HG02870 (cell line): ENCODE results near the gene M1AP.

ENCODE experiments used
- ATAC-seq: cut with Tn5 transposase; IDR thresholded peaks from one replicate; pipeline ENCODE4 v1.9.1; 2021; ENCODE audit warnings: mild to moderate bottlenecking, moderate library complexity; ENCODE audit not compliant: unreplicated experiment

M1AP gene

GRCh38 chr2:74599676-74600075, 48.5 kb downstream of the M1AP start:
- ATAC-seq: no peak

- ATAC-seq: no peak
Observed at GRCh38 chr2:74597410-74597809, 50.7 kb downstream of the M1AP start.

GRCh38 chr2:74596584-74596983, 51.5 kb downstream of the M1AP start:
- no peak for ATAC-seq

GRCh38 chr2:74593826-74594772, 54.0 kb downstream of the M1AP start:
- no peak for ATAC-seq

- ATAC-seq: no peak
Observed at GRCh38 chr2:74588664-74589063, 59.5 kb downstream of the M1AP start.

GRCh38 chr2:74587664-74588277, 60.4 kb downstream of the M1AP start:
- ATAC-seq: peak; percentile 51

GRCh38 chr2:74585406-74586185, 62.5 kb downstream of the M1AP start:
- ATAC-seq: no peak

GRCh38 chr2:74584088-74584645, 64.0 kb downstream of the M1AP start:
- ATAC-seq: peak; percentile 65

GRCh38 chr2:74583504-74583903, 64.6 kb downstream of the M1AP start:
- no peak for ATAC-seq

GRCh38 chr2:74582184-74582583, 65.9 kb downstream of the M1AP start:
- no peak for ATAC-seq

- no peak for ATAC-seq
Observed at GRCh38 chr2:74581463-74581862, 66.7 kb downstream of the M1AP start.

GRCh38 chr2:74578408-74578807, 69.7 kb downstream of the M1AP start:
- peak; percentile 55 for ATAC-seq

- peak; percentile 48 for ATAC-seq
Observed at GRCh38 chr2:74577448-74577847, 70.7 kb downstream of the M1AP start.

GRCh38 chr2:74576863-74577229, 71.3 kb downstream of the M1AP start:
- no peak for ATAC-seq

- no peak for ATAC-seq
Observed at GRCh38 chr2:74576211-74576862, 71.8 kb downstream of the M1AP start.

- ATAC-seq: no peak
Observed at GRCh38 chr2:74575320-74575719, 72.8 kb downstream of the M1AP start.

GRCh38 chr2:74573747-74574562, 74.2 kb downstream of the M1AP start:
- ATAC-seq: peak; percentile 29

- no peak for ATAC-seq
Observed at GRCh38 chr2:74572178-74572925, 75.8 kb downstream of the M1AP start.

GRCh38 chr2:74571058-74571457, 77.1 kb downstream of the M1AP start:
- peak; percentile 79 for ATAC-seq
